ENCODE measurements around the gene DERL2.
A peak's percentile ranks its signal among the peaks of the same experiment; 100 is the strongest.

Gene DERL2

GRCh38 chr17:5485270-5486205 lies at the start of gene DERL2:
TSS of gene DERL2 (minus strand) at chr17:5486178. CDS start at chr17:5486161, 17 bp downstream.
- no peak for DNase-seq

- DNase-seq, result no peak
These were observed 49.5 kb upstream of the DERL2 start for GRCh38 chr17:5535436-5535835.

- DNase-seq, result no peak
These were observed 47.7 kb upstream of the DERL2 start for GRCh38 chr17:5533486-5534315.

DNA sequence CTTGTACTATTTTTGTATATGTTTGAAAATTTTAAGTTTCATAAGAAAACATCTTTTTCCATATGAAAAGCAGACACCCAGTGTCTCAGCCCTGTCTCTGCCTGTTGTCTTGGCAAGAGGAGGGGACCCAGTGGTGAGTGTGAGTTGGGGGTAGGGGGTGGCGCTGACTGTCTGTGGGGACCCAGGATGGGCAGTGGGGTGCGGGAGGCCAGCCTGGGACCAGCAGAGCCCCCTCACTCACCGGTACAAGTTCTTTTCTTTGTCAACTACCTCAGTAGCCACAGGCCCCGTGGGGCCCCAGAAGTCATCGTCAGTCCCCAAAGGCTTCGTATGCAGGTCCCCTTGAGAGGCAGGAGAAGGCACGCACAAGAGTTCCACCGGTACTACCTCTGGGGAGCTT lies 46.6 kb upstream of the DERL2 start:
- no peak for DNase-seq

- no peak for DNase-seq
These were observed 45.1 kb upstream of the DERL2 start for GRCh38 chr17:5531085-5531418.

GRCh38 chr17:5530265-5531084 lies 44.5 kb upstream of the DERL2 start:
- no peak for DNase-seq

GRCh38 chr17:5527601-5528250 lies 41.7 kb upstream of the DERL2 start:
- no peak for DNase-seq

- DNase-seq, result peak; percentile 82
These were observed 41.0 kb upstream of the DERL2 start for GRCh38 chr17:5526821-5527598.

DNA sequence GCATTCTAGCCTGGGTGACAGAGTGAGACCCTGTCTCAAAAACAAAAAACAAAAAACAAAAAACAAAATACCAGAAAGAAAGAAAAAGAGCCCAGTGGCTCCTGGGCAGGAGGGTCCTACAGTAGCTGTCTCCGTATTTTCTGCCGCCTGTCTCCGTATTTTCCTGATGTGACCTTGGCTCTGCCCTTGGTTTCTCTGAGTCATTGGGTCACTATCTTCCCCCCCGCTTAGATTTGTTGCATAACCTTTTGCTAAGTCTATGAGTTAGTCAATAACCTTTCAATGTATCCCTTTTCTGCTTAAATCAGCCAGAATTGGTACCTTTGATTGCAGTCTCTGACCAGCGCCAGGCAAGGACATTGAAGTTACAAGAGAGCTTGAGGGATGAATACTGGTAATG lies 37.3 kb upstream of the DERL2 start:
- no peak for DNase-seq

DNA sequence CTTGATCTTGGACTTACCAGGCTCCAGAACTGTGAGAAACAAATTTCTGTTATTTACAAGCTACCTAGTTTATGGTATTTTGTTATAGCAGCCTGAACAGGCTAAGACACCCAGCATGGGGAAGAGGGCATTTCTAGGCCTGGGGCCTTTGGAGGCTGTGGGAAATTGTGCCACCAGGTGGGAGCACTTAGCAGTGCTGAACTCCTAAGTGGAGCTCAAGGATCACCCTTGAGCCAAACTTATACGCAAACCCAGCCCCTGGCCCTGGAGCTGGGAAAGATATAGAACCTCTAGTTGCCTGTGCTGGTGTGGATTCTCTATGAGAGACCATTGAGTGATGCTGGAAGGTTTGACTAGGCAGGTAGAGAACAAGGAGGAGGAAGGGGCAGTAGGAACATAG lies 36.5 kb upstream of the DERL2 start:
- DNase-seq, result no peak

- no peak for DNase-seq
These were observed 30.2 kb upstream of the DERL2 start for GRCh38 chr17:5516060-5516792.

DNA sequence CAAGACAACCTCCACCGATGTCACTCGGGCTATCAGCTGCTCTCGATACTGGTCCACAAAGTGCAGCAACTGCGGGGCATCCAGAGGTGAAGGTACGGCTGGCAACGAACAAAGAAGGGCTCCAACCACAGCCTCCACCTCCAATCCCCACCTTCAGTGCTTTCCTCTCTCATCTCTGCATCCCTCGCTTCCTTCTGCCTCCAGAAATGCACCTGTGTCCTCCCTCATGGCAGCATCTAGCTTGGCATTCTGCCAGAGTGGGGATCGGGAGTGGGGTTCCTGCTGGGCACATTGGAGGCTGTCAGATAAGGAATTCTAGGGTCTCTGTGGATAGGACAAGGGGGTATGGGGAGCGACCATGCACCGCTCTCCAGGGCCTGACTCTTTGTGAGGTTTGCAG lies 29.0 kb upstream of the DERL2 start:
- DNase-seq, result no peak

GRCh38 chr17:5513628-5514027 lies 27.6 kb upstream of the DERL2 start:
- no peak for DNase-seq

GRCh38 chr17:5511401-5512225 lies 25.6 kb upstream of the DERL2 start:
- DNase-seq, result no peak

- DNase-seq, result no peak
These were observed 24.8 kb upstream of the DERL2 start for GRCh38 chr17:5510771-5511170.

DNA sequence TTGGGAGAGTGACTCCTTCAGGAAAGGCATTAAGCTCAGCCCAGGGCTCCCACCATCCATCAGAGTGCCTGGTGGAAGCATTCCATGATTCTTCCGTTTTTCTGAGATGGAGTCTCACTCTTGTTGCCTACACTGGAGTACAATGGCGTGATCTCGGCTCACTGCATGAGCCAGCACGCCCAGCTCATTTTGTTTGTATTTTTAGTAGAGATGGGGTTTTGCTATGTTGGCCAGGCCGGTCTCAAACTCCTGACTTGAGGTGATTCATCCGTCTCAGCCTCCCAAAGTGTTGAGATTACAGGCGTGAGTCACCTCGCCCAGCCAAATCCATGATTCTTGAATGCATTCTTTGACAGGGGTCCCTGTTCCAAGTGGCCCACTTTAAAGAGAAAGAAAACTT lies 23.5 kb upstream of the DERL2 start:
- no peak for DNase-seq

DNA sequence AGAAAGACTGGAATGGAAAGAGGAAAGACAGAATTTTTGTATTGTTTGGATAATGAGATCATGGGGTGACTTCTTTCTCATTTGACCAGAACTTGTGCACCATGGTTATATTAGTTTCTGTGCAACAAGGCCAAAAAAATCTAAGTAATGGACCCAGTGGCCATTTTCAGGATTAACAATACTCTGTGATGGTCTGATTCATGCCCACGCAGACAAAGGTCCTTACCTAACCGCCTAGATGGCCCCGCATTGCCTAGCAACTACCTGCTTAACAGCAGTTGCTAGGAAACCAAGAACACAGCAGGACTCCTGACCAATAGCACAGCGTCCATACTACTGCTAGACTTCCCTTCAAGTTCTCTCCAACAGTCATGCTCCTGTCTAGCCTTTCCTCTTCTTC lies 22.8 kb upstream of the DERL2 start:
- DNase-seq, result no peak

DNA sequence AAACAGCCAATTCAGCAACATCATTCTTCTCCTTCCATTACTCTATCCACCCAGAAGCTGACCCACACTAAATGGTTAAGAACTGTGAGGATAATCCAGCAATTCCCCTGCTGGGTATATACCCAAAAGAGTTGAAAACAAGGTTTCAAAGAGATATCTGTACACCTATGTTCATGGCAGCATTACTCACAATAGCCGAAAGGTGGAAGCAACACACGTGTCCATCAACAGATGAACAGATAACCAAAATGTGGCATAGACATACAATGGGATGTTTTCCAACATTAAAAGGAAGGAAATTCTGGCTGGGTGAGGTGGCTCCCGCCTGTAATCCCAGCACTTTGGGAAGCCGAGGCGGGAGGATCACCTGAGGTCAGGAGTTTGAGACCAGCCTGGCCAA lies 20.3 kb upstream of the DERL2 start:
- DNase-seq, result no peak

GRCh38 chr17:5502552-5502951 lies 16.6 kb upstream of the DERL2 start:
- no peak for DNase-seq

DNA sequence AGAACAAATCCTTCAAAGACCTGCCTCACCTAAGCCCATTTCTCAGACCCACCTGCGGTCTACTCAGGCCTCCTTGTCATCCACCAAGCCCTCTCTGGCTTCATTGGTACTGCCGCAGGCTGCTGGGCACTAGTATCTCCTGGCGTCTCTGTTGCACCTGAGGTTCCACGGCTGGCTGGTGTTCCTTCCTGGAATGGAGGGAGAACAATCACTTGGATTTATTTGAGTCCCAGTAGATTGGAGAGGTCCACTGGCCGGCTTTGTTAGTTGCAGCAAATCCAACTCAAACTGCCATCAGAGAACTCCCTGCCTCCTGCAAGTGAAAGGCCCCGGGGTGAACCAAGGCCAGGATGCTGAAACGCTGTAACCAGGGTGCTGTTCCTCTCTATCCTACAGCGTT lies 15.7 kb upstream of the DERL2 start:
- no peak for DNase-seq

All from stimulated activated CD8-positive, alpha-beta memory T cell treated with anti-CD3 and anti-CD28 coated beads, Interleukin-4, amount 100 ng/mL, for 48 hours (primary cell).